Uterus (tissue), 2 donors: ENCODE data around the gene PEX5L.

Experiments used
- CTCF ChIP-seq, 4 experiments: fragments of 200-600 bp in 2 of 4; fragments of 450-650 bp in 2 of 4; sonication (generic) in 2 of 4; IDR thresholded peaks; one replicate each; pipeline ENCODE4 v1.5.1; 2016 to 2019; ENCODE audit warnings: antibody characterized with exemption in 4 of 4, mild to moderate bottlenecking in 2 of 4, moderate library complexity in 1 of 4
- POLR2A ChIP-seq, 2 donors: fragments of 450-650 bp; IDR thresholded peaks; one replicate each; pipeline ENCODE4 v1.6.1; 2016; ENCODE audit warnings: antibody characterized with exemption in 2 of 2, mild to moderate bottlenecking in 1 of 2, moderate library complexity in 1 of 2

- TF ChIP-seq CTCF (IDR thresholded peaks at IDR 0.05), result no peak
- no peak for TF ChIP-seq POLR2A (IDR thresholded peaks at IDR 0.05)
These were observed 44.9 kb downstream of the PEX5L start for GRCh38 chr3:179991883-179992282.
